Measurements from ENCODE around the gene ZNF653. TPM values are rescaled to one million over a fixed set of nuclear protein-coding genes. Genes with fewer than 3 reads are reported as not detected.

The ZNF653 gene
- total and polyA plus RNA-seq, 9 of the 15 experiments (the other 6 are each of a cell fraction or from before 2014, with no cell fraction given) = 1.6 to 8.0 (median 4.2) TPM; not detected in 2

- TF ChIP-seq KLF6 (CRISPR knock-in tag; IDR thresholded peaks at IDR 0.05; ENCODE audit: borderline replicate concordance) (no peak), NFXL1 (CRISPR knock-in tag; IDR thresholded peaks at IDR 0.05) (no peak), MCM2 (IDR thresholded peaks at IDR 0.05; ENCODE audit: low read depth) (no peak), ZNF766 (CRISPR knock-in tag; conservative IDR thresholded peaks at IDR 0.05) (no peak), ZNF584 (CRISPR knock-in tag; IDR thresholded peaks at IDR 0.05; ENCODE audit: low read depth) (no peak), KAT8 (IDR thresholded peaks at IDR 0.05; ENCODE audit: low read depth) (no peak), PPARD (CRISPR knock-in tag; IDR thresholded peaks at IDR 0.05) (no peak), VEZF1 (CRISPR knock-in tag; IDR thresholded peaks at IDR 0.05) (peak; percentile 40; the same call in 1 of the 2 replicates), ZNF354B (CRISPR knock-in tag; IDR thresholded peaks at IDR 0.05) (no peak), DEAF1 (CRISPR knock-in tag; IDR thresholded peaks at IDR 0.05) (peak; percentile 67; the same call in 1 of the 2 replicates), ZNF507 (tag; conservative IDR thresholded peaks at IDR 0.05) (no peak), ZNF655 (CRISPR knock-in tag; IDR thresholded peaks at IDR 0.05) (no peak), BRD9 (IDR thresholded peaks at IDR 0.05; ENCODE audit: low read depth, partially characterized antibody) (no peak), CGGBP1 (CRISPR knock-in tag; IDR thresholded peaks at IDR 0.05) (no peak), HDAC8 (tag; IDR thresholded peaks at IDR 0.05) (no peak), TCF15 (CRISPR knock-in tag; IDR thresholded peaks at IDR 0.05) (no peak), HDAC3 (IDR thresholded peaks at IDR 0.05; ENCODE audit: borderline replicate concordance, partially characterized antibody) (no peak), MXD1 (CRISPR knock-in tag; IDR thresholded peaks at IDR 0.05; ENCODE audit: borderline replicate concordance, poor library complexity, severe bottlenecking) (no peak), RBFOX2 (IDR thresholded peaks at IDR 0.05; ENCODE audit: low read depth, low read length) (no peak), KHSRP (IDR thresholded peaks at IDR 0.05) (no peak), DLX4 (CRISPR knock-in tag; IDR thresholded peaks at IDR 0.05) (no peak), U2AF2 (optimal IDR thresholded peaks at IDR 0.05; ENCODE audit: low read depth, low read length) (no peak), ZBED1 (IDR thresholded peaks at IDR 0.05) (no peak)
Observed at GRCh38 chr19:11496391-11497163, 9.1 kb downstream of the ZNF653 start (continued).

Measured in K562 (cell line).